Liver (tissue), 9 donors: ENCODE data around the gene DOK1. TPM values are rescaled to one million over a fixed set of nuclear protein-coding genes. Genes with fewer than 3 reads are reported as not detected.

Experiments used
- DNase-seq: peaks from one replicate; pipeline ENCODE4 v3.0.0-alpha.2; 2017; ENCODE audit warnings: low spot score
- H3K27ac ChIP-seq, 2 donors: one replicate each; pipeline ENCODE4 v1.7.0; 2013; ENCODE audit warnings: inconsistent platforms in 2 of 2, low read length in 2 of 2, control low read depth in 1 of 2, low read depth in 1 of 2, mild to moderate bottlenecking in 1 of 2
- H3K27me3 ChIP-seq, 4 donors: one replicate each; pipeline versions ENCODE4 v1.6.1 to v1.7.0; 2013; ENCODE audit warnings: low read length in 3 of 4, inconsistent platforms in 1 of 4, mild to moderate bottlenecking in 1 of 4, moderate library complexity in 1 of 4; ENCODE audit not compliant: control insufficient read depth in 4 of 4, insufficient read depth in 4 of 4
- H3K36me3 ChIP-seq, 4 donors: one replicate each; pipeline versions ENCODE4 v1.6.1 to v1.7.0; 2013; ENCODE audit warnings: low read length in 3 of 4, mild to moderate bottlenecking in 3 of 4, low read depth in 1 of 4, moderate library complexity in 1 of 4; ENCODE audit not compliant: control insufficient read depth in 4 of 4, insufficient read depth in 3 of 4
- H3K4me1 ChIP-seq, 4 donors: one replicate each; pipeline versions ENCODE4 v1.6.1 to v1.7.0; 2013; ENCODE audit warnings: low read length in 3 of 4, mild to moderate bottlenecking in 3 of 4, moderate library complexity in 1 of 4; ENCODE audit not compliant: control insufficient read depth in 4 of 4, insufficient read depth in 4 of 4
- H3K4me3 ChIP-seq, 3 donors: one replicate each; pipeline versions ENCODE4 v1.6.1 to v1.7.0; 2013; ENCODE audit warnings: low read length in 3 of 3, control low read depth in 1 of 3, low read depth in 1 of 3, mild to moderate bottlenecking in 1 of 3
- H3K9ac ChIP-seq, 2 donors: one replicate each; pipeline ENCODE4 v1.7.0; 2013; ENCODE audit warnings: low read length in 2 of 2, mild to moderate bottlenecking in 2 of 2, moderate library complexity in 2 of 2, control low read depth in 1 of 2, low read depth in 1 of 2
- H3K9me3 ChIP-seq, 4 donors: one replicate each; pipeline versions ENCODE4 v1.6.1 to v1.7.0; 2013; ENCODE audit warnings: low read length in 3 of 4; ENCODE audit not compliant: control insufficient read depth in 4 of 4
- ATF3 ChIP-seq: IDR thresholded peaks from 2 replicates; pipeline ENCODE4 v1.6.1; 2016; ENCODE audit warnings: antibody characterized with exemption
- CTCF ChIP-seq: fragments of 150-350 bp; IDR thresholded peaks from 2 replicates; pipeline ENCODE4 v1.5.1; 2017; ENCODE audit warnings: improper control_type of control experiment, low read depth, low read length; ENCODE audit not compliant: missing input control
- EGR1 ChIP-seq, 2 donors: IDR thresholded peaks; 2 replicates each; pipeline ENCODE4 v1.6.1; 2016 to 2018; ENCODE audit warnings: antibody characterized with exemption in 2 of 2, low read depth in 2 of 2
- FOXA1 ChIP-seq: IDR thresholded peaks from 2 replicates; pipeline ENCODE4 v1.6.1; 2016; ENCODE audit warnings: antibody characterized with exemption
- FOXA2 ChIP-seq: IDR thresholded peaks from 2 replicates; pipeline ENCODE4 v1.6.1; 2016; ENCODE audit warnings: antibody characterized with exemption
- GABPA ChIP-seq, 2 donors: IDR thresholded peaks in 1 of 2; conservative IDR thresholded peaks in 1 of 2; 2 replicates each; pipeline ENCODE4 v1.6.1; 2016; ENCODE audit warnings: antibody characterized with exemption in 2 of 2, mild to moderate bottlenecking in 1 of 2, moderate library complexity in 1 of 2
- HNF4A ChIP-seq, 2 donors: conservative IDR thresholded peaks; 2 replicates each; pipeline ENCODE4 v1.6.1; 2016; ENCODE audit warnings: antibody characterized with exemption in 2 of 2, mild to moderate bottlenecking in 2 of 2
- HNF4G ChIP-seq: IDR thresholded peaks from 2 replicates; pipeline ENCODE4 v1.6.1; 2016; ENCODE audit warnings: antibody characterized with exemption
- JUND ChIP-seq, 2 donors: IDR thresholded peaks; 2 replicates each; pipeline ENCODE4 v1.6.1; 2016; ENCODE audit warnings: antibody characterized with exemption in 2 of 2
- MAX ChIP-seq: IDR thresholded peaks from 2 replicates; pipeline ENCODE4 v1.6.1; 2016; ENCODE audit warnings: antibody characterized with exemption
- NR2F2 ChIP-seq: IDR thresholded peaks from 2 replicates; pipeline ENCODE4 v1.6.1; 2016; ENCODE audit warnings: antibody characterized with exemption
- RAD21 ChIP-seq, 2 donors: IDR thresholded peaks; 2 replicates each; pipeline ENCODE4 v1.6.1; 2016; ENCODE audit warnings: antibody characterized with exemption in 2 of 2, mild to moderate bottlenecking in 2 of 2
- REST ChIP-seq: IDR thresholded peaks from 2 replicates; pipeline ENCODE4 v1.6.1; 2016; ENCODE audit warnings: antibody characterized with exemption, mild to moderate bottlenecking
- RXRA ChIP-seq, 2 donors: IDR thresholded peaks; 2 replicates each; pipeline ENCODE4 v1.6.1; 2017 to 2018; ENCODE audit warnings: antibody characterized with exemption in 2 of 2, mild to moderate bottlenecking in 1 of 2
- SP1 ChIP-seq: IDR thresholded peaks from 2 replicates; pipeline ENCODE4 v1.6.1; 2018; ENCODE audit warnings: antibody characterized with exemption, mild to moderate bottlenecking
- YY1 ChIP-seq: IDR thresholded peaks from 2 replicates; pipeline ENCODE4 v1.6.1; 2016; ENCODE audit warnings: antibody characterized with exemption, mild to moderate bottlenecking
- ZBTB33 ChIP-seq: IDR thresholded peaks from 2 replicates; pipeline ENCODE4 v1.6.1; 2016; ENCODE audit warnings: antibody characterized with exemption
- WGBS: extraction: QIAGEN DNeasy Blood & Tissue Kit; methylation state at CpG from one replicate; pipeline ENCODE4 v1.1.7; 2013; 5-methylcytosine and 5-hydroxymethylcytosine counted together
- polyA plus RNA-seq, 2 donors: library from polyadenylated mRNA; stranded (reverse) in 1 of 2; unstranded in 1 of 2; fragments of 200-250 nt in 1 of 2; fragments of >200 nt in 1 of 2; fragmentation: Nextera tagmentation in 1 of 2; extraction: Ambion mirVana in 1 of 2; gene quantifications; one replicate each; pipeline versions ENCODE4 v1.2.1 to v1.2.3, GENCODE V29; 2013 to 2015
- total RNA-seq, 2 donors: library from RNA; depleted of rRNA; stranded (reverse); fragments of >200 nt; gene quantifications; one replicate each; pipeline ENCODE4 v1.2.3, GENCODE V29; 2014
- donor health status: healthy.
- donor health status: healthy.
- donor health status: healthy.
- donor health status: healthy.
- donor health status: healthy.

The DOK1 gene
- total and polyA plus RNA-seq, 4 donors = 2.0 to 8.6 (median 4.1) TPM

- no peak for DNase-seq
- H3K36me3 ChIP-seq = no peaks in the 10 kb centered on the region
- peaks cover 0 to 4% (median 0%) of the 10 kb centered on the region in 4 donors for H3K27me3 ChIP-seq
- no peaks in the 10 kb centered on the region for H3K9me3 ChIP-seq
- no peak overlapping the region for H3K9ac ChIP-seq
- TF ChIP-seq HNF4A (conservative IDR thresholded peaks at IDR 0.05) (no peak), NR2F2 (no peak), FOXA1 (no peak), EGR1 (IDR thresholded peaks at IDR 0.05; ENCODE audit: low read depth in 2 of 2) (no peak), ZBTB33 (no peak), YY1 (no peak), RXRA (IDR thresholded peaks at IDR 0.05) (no peak), REST (no peak), JUND (IDR thresholded peaks at IDR 0.05) (no peak), FOXA2 (no peak), MAX (no peak), RAD21 (IDR thresholded peaks at IDR 0.05) (no peak), GABPA (IDR thresholded peaks at IDR 0.05 in 1 of 2, conservative IDR thresholded peaks at IDR 0.05 in 1 of 2) (no peak), ATF3 (no peak), CTCF (no peak), SP1 (no peak), HNF4G (no peak)
- H3K4me3 ChIP-seq = no peak overlapping the region
- peaks cover 0 to 3% (median 0%) of the 10 kb centered on the region in 4 donors for H3K4me1 ChIP-seq
- H3K27ac ChIP-seq = no peak overlapping the region
- 68% methylated on average over 2 of the region's 2 CpGs for WGBS
These were observed 29.6 kb downstream of the DOK1 start for GRCh38 chr2:74584088-74584645.
